ENCODE data around the gene ALDH1A3.

DNA sequence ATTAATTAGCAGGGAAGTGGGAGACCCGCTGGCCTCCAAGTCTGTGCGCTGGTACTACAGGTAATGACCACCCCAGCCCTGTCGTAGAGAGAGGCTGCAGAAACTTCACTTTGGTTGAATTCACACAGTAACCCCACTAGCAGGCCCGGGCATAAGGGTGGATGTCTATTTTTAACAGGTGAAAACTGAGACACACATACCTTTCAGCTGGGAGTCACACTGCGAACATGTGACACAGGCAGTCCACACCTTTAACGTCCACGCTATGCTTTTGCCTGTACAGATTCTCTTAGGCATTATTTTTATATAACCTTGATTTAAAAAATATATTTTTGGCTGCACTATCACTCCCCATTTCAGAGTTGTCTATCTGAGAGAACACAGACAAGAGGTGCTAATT lies 43.4 kb downstream of the ALDH1A3 start:
- TF ChIP-seq, protein P1, sequence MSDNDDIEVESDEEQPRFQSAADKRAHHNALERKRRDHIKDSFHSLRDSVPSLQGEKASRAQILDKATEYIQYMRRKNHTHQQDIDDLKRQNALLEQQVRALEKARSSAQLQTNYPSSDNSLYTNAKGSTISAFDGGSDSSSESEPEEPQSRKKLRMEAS (IDR thresholded peaks at IDR 0.05; ENCODE audit: low read depth, low read length), result no peak
- TF ChIP-seq POLR2A (IDR thresholded peaks at IDR 0.05; ENCODE audit: extremely low read depth, insufficient read length), result no peak
- TF ChIP-seq, protein P2, sequence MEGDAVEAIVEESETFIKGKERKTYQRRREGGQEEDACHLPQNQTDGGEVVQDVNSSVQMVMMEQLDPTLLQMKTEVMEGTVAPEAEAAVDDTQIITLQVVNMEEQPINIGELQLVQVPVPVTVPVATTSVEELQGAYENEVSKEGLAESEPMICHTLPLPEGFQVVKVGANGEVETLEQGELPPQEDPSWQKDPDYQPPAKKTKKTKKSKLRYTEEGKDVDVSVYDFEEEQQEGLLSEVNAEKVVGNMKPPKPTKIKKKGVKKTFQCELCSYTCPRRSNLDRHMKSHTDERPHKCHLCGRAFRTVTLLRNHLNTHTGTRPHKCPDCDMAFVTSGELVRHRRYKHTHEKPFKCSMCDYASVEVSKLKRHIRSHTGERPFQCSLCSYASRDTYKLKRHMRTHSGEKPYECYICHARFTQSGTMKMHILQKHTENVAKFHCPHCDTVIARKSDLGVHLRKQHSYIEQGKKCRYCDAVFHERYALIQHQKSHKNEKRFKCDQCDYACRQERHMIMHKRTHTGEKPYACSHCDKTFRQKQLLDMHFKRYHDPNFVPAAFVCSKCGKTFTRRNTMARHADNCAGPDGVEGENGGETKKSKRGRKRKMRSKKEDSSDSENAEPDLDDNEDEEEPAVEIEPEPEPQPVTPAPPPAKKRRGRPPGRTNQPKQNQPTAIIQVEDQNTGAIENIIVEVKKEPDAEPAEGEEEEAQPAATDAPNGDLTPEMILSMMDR (IDR thresholded peaks at IDR 0.05; ENCODE audit: low read depth, low read length), result no peak
- TF ChIP-seq MYC (IDR thresholded peaks at IDR 0.05; ENCODE audit: low read depth, low read length), result no peak
